Left lung (tissue), 10 donors: Measurements from ENCODE around the gene HGS. TPM values are rescaled to one million over a fixed set of nuclear protein-coding genes. Genes with fewer than 3 reads are reported as not detected.

Source experiments
- ATAC-seq: fragments of 200-7000 bp; cut with Tn5 transposase; one replicate; pipeline ENCODE4 v1.9.1; 2020; ENCODE audit warnings: moderate library complexity
- DNase-seq, 4 donors: peaks; one replicate each; pipeline ENCODE4 v3.0.0-alpha.2; 2013 to 2020
- H3K27ac ChIP-seq, 2 donors: fragments of 200-600 bp; sonication (generic) in 1 of 2; one replicate each; pipeline versions ENCODE4 v1.5.0 to v1.8.0; 2020 to 2021
- H3K27me3 ChIP-seq, 2 donors: fragments of 200-600 bp; sonication (generic) in 1 of 2; one replicate each; pipeline versions ENCODE4 v1.5.0 to v1.8.0; 2020 to 2021
- H3K36me3 ChIP-seq, 2 donors: fragments of 200-600 bp; sonication (generic) in 1 of 2; one replicate each; pipeline versions ENCODE4 v1.5.0 to v1.8.0; 2020 to 2021
- H3K4me1 ChIP-seq, 2 donors: fragments of 200-600 bp; one replicate each; pipeline ENCODE4 v1.8.0; 2021
- H3K4me3 ChIP-seq, 2 donors: fragments of 200-600 bp; sonication (generic) in 1 of 2; one replicate each; pipeline versions ENCODE4 v1.5.0 to v1.8.0; 2020 to 2021; ENCODE audit warnings: mild to moderate bottlenecking in 1 of 2
- H3K9me3 ChIP-seq, 2 donors: fragments of 200-600 bp; sonication (generic) in 1 of 2; one replicate each; pipeline versions ENCODE4 v1.5.0 to v1.8.0; 2020 to 2021
- intact Hi-C, 2 donors: fragments of 100-400 bp; cut with DNase I; formaldehyde crosslinking; loops; one replicate each; pipeline versions ENCODE4 v1.11.2 to v1.14.2; 2022
- polyA plus RNA-seq, 6 donors: library from polyadenylated mRNA; unstranded; fragments of 120-200 nt; gene quantifications; one replicate each; pipeline ENCODE4 v1.2.1, GENCODE V29; 2013; ENCODE audit not compliant: insufficient read length in 6 of 6
- total RNA-seq, 2 donors: library from RNA; stranded (reverse); fragmentation: NEBNext Ultra II Directional; extraction: Animal tissue kit (Norgen Biotek cat#: 25700); gene quantifications; one replicate each; pipeline ENCODE4 v1.2.1, GENCODE V29; 2021
- TF ChIP-seq, protein P1 (sequence below), 2 donors: fragments of 200-600 bp; sonication (generic) in 1 of 2; IDR thresholded peaks; one replicate each; pipeline versions ENCODE4 v1.5.0 to v1.8.0; 2021; ENCODE audit warnings: antibody characterized with exemption in 2 of 2
- donor health status: DM: no; HTN: yes; CAD: no.
- donor health status: DM: no; HTN: no; CAD: no.

The HGS gene
- total and polyA plus RNA-seq, 8 donors = 72.9 to 123 (median 88.2) TPM

DNA sequence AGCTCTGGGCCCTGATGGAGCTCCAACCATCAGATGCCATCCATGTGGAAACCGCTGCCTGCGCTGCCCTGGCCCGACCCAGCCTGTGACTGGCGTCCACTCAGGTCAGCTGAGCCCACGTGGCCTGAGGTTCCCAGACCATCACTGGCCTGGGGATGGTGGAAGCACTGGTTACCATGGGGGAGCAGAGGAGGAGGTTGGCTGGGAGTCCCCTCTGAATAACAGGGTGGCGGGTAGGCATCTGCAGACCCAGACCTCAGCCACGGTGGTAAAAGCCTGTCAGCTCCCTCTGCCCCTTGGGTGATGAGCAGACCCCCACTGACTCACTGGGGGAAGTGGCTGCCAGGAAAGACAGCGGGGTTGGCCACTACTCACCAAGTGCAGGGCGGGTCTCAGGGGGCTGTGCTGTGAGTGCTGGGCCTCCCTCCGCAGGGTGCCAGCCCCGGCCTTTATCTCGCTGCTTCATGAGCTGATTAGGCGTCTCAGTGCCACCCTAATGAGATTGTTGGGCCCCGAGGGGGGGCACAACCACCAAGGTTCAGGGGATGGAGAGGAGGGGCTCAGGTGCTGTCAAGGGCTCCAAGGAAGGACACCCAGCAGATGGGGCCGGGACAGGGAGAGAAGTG lies 27.6 kb upstream of the HGS start, which contains the start of gene PDE6G:
Gene PDE6G (minus strand): TSS at position 425 of the 626 bp plus-strand sequence. CDS start 3,237 bp downstream, outside the sequence.
- no peaks in the 10 kb centered on the region for H3K36me3 ChIP-seq
- TF ChIP-seq, protein P1, sequence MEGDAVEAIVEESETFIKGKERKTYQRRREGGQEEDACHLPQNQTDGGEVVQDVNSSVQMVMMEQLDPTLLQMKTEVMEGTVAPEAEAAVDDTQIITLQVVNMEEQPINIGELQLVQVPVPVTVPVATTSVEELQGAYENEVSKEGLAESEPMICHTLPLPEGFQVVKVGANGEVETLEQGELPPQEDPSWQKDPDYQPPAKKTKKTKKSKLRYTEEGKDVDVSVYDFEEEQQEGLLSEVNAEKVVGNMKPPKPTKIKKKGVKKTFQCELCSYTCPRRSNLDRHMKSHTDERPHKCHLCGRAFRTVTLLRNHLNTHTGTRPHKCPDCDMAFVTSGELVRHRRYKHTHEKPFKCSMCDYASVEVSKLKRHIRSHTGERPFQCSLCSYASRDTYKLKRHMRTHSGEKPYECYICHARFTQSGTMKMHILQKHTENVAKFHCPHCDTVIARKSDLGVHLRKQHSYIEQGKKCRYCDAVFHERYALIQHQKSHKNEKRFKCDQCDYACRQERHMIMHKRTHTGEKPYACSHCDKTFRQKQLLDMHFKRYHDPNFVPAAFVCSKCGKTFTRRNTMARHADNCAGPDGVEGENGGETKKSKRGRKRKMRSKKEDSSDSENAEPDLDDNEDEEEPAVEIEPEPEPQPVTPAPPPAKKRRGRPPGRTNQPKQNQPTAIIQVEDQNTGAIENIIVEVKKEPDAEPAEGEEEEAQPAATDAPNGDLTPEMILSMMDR (IDR thresholded peaks at IDR 0.05) = no peak
- no peak within 1 kb of the TSS for H3K4me3 ChIP-seq
- H3K4me1 ChIP-seq = peaks cover 0 to 6% of the 10 kb centered on the region in 2 donors
- intact Hi-C loops = no loop called here
- no peak within 1 kb of the TSS for H3K27ac ChIP-seq
- DNase-seq (no peak), ATAC-seq (no peak)
- peaks cover 0 to 21% of the 10 kb centered on the region in 2 donors for H3K27me3 ChIP-seq
- H3K9me3 ChIP-seq = no peaks in the 10 kb centered on the region

DNA sequence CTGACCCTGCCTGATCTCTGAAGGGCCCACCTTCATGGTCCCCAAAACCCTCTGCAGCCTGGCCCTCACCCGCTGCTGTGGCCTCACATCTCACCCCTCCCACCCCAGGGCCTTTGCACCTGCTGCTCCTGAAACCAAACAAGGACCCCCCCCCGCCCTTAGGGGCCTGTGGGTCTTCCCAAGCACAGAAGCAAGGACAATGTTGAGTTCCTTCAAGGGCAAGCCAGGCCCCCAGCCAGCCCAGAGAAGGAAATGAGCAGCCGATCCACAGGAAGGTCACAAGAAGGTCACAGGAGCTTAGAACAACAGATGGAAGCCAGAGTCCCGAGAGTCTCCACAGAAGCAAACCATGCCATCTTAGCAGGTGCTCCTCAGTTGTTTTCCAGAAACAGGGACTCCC lies 27.0 kb upstream of the HGS start:
- Histone ChIP-seq H3K9me3 (no peaks in the 10 kb centered on the region), H3K4me1 (peaks cover 0 to 6% of the 10 kb centered on the region in 2 donors), H3K4me3 (no peak overlapping the region), H3K27me3 (peaks cover 0 to 15% of the 10 kb centered on the region in 2 donors), H3K27ac (no peak overlapping the region), H3K36me3 (no peaks in the 10 kb centered on the region)
- intact Hi-C loops = no loop called here
- TF ChIP-seq, protein P1 (IDR thresholded peaks at IDR 0.05) = no peak
- ATAC-seq (no peak), DNase-seq (no peak)

DNA sequence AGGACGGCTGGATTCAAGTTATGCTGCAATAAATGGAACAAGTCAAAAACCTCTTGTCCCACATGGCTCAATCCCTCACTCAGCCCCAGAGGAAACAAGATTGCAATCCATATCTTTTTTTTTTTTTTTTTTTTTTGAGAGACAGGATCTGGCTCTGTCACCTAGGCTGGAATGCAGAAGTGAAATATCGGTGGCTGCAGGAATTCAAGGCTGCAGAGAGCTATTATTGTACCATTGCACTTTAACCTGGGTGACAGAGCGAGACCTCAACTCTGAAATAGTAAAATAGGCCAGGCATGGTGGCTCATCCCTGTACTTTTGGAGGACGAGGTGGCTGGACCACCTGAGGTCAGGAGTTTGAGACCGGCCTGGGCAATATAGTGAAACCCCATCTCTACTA lies 24.8 kb upstream of the HGS start:
- no peaks in the 10 kb centered on the region for H3K9me3 ChIP-seq
- H3K4me3 ChIP-seq = no peak overlapping the region
- H3K27ac ChIP-seq = peak overlapping the region in 1 of 2 donors; percentile 55
- TF ChIP-seq, protein P1 (IDR thresholded peaks at IDR 0.05) = no peak
- peak; percentile 57 for ATAC-seq
- H3K4me1 ChIP-seq = peaks cover 0 to 3% of the 10 kb centered on the region in 2 donors
- DNase-seq = no peak
- intact Hi-C loops = no loop called here
- H3K36me3 ChIP-seq = no peaks in the 10 kb centered on the region
- H3K27me3 ChIP-seq = peaks cover 0 to 1% of the 10 kb centered on the region in 2 donors

DNA sequence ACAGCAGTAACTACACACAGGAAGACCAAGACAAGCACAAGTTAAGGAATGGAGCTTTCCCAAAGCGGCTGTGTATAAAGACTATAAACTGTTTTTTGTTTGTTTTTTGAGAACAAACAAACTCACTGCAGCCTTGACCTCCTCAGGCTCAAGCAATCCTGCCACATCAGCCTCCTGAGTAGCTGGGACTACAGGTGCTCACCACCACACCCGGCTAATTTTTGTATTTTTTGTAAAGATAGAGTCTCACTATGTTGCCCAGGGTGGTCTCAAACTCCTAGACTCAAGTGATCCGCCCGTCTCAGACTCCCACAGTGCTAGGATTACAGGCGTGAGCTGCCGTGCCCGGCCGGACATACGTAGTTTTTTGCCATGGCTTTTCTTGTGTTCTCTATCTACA lies 23.4 kb upstream of the HGS start:
- no peaks in the 10 kb centered on the region for H3K27me3 ChIP-seq
- H3K27ac ChIP-seq = no peak overlapping the region
- H3K9me3 ChIP-seq = no peaks in the 10 kb centered on the region
- H3K4me1 ChIP-seq = peaks cover 4 to 10% of the 10 kb centered on the region in 2 donors
- peaks cover 0 to 9% of the 10 kb centered on the region in 2 donors for H3K36me3 ChIP-seq
- TF ChIP-seq, protein P1 (IDR thresholded peaks at IDR 0.05) = no peak
- ATAC-seq (no peak), DNase-seq (no peak)
- intact Hi-C loops = no loop called here
- H3K4me3 ChIP-seq = no peak overlapping the region

DNA sequence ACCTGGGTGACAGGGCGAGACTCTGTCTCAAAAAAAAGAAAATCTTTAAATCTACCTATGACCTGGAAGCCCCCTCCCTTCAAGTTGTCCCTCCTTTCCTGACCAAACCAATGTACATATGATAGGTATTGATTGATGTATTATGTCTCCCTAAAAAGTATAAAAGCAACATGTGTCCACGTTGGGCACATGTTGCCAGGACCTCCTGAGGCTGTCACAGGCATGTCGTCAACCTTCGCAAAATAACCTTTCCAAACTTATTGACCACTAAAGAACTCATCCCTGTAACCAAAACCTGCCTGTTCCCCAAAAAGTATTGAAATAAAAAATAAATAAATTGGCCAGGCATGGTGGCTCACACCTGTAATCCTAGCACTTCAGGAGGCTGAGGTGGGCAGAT lies 21.8 kb upstream of the HGS start:
- TF ChIP-seq, protein P1 (IDR thresholded peaks at IDR 0.05) = no peak
- DNase-seq (no peak), ATAC-seq (no peak)
- Histone ChIP-seq H3K4me3 (no peak overlapping the region), H3K27ac (no peak overlapping the region), H3K9me3 (no peaks in the 10 kb centered on the region), H3K36me3 (peaks cover 0 to 9% of the 10 kb centered on the region in 2 donors), H3K4me1 (peaks cover 9 to 16% of the 10 kb centered on the region in 2 donors), H3K27me3 (no peaks in the 10 kb centered on the region)
- intact Hi-C loops = no loop called here
